ENCODE results near the gene PNPO. TPM values are rescaled to one million over a fixed set of nuclear protein-coding genes. Genes with fewer than 3 reads are reported as not detected.

Gene PNPO
- polyA plus RNA-seq, 1 experiment: 19.6 TPM

GRCh38 chr17:47961406-47961805 is 20.0 kb downstream of the PNPO start:
- POLR2A ChIA-PET: interaction anchor here (0.6 kb wide), 1 partner anchor 130 kb away, joined by 4 read pairs; the partner anchor contains the start of genes LRRC46 and MRPL10
- no peak for TF ChIP-seq CTCF (IDR thresholded peaks at IDR 0.05; ENCODE audit: insufficient read depth, low read depth, low read length)
- Histone ChIP-seq H3K4me3 (ENCODE audit: low read depth, low read length) (no peak overlapping the region), H3K27me3 (ENCODE audit: control insufficient read depth, insufficient read depth, low read length) (peaks cover 2% of the 10 kb centered on the region; the same call in 1 of the 2 replicates), H3K36me3 (ENCODE audit: control insufficient read depth, insufficient read depth, low read length) (no peaks in the 10 kb centered on the region)
- no peak for DNase-seq (ENCODE audit: low read depth)
- CTCF ChIA-PET: interaction anchor here (1.2 to 6.6 kb wide), 3 partner anchors 10 to 15 kb away, joined by 4 to 64 read pairs (median 6); partner anchors contain the start of gene CDK5RAP3

GRCh38 chr17:47962901-47963300 is 21.5 kb downstream of the PNPO start:
- TF ChIP-seq CTCF (IDR thresholded peaks at IDR 0.05; ENCODE audit: insufficient read depth, low read depth, low read length): no peak
- no peaks in the 10 kb centered on the region for H3K36me3 ChIP-seq (ENCODE audit: control insufficient read depth, insufficient read depth, low read length)
- ChIA-PET POLR2A (no interaction called here), CTCF (interaction anchor here (6.6 kb wide), 1 partner anchor 14 kb away, joined by 64 read pairs; no protein-coding TSS in a partner anchor)
- DNase-seq (ENCODE audit: low read depth): no peak
- no peak overlapping the region for H3K4me3 ChIP-seq (ENCODE audit: low read depth, low read length)
- H3K27me3 ChIP-seq (ENCODE audit: control insufficient read depth, insufficient read depth, low read length): peaks cover 2% of the 10 kb centered on the region; the same call in 1 of the 2 replicates

- no peak overlapping the region for H3K4me3 ChIP-seq (ENCODE audit: low read depth, low read length)
- POLR2A ChIA-PET: no interaction called here
These were observed 23.5 kb downstream of the PNPO start for GRCh38 chr17:47964856-47965255.

GRCh38 chr17:47966079-47966519 is 24.7 kb downstream of the PNPO start:
- POLR2A ChIA-PET: no interaction called here

More at GRCh38 chr17:47964856-47965255, 23.5 kb downstream of the PNPO start:
- H3K27me3 ChIP-seq (ENCODE audit: control insufficient read depth, insufficient read depth, low read length): no peaks in the 10 kb centered on the region
- no peak for DNase-seq (ENCODE audit: low read depth)
- CTCF ChIA-PET: interaction anchor here (1.0 to 14.9 kb wide), 3 partner anchors 16 to 35 kb away, joined by 3 to 380 read pairs (median 9); partner anchors contain the start of genes PNPO and PRR15L
- TF ChIP-seq CTCF (IDR thresholded peaks at IDR 0.05; ENCODE audit: insufficient read depth, low read depth, low read length): no peak
- H3K36me3 ChIP-seq (ENCODE audit: control insufficient read depth, insufficient read depth, low read length): no peaks in the 10 kb centered on the region

More at GRCh38 chr17:47966079-47966519, 24.7 kb downstream of the PNPO start:
- no peak for DNase-seq (ENCODE audit: low read depth)
- no peak for TF ChIP-seq CTCF (IDR thresholded peaks at IDR 0.05; ENCODE audit: insufficient read depth, low read depth, low read length)
- no peaks in the 10 kb centered on the region for H3K27me3 ChIP-seq (ENCODE audit: control insufficient read depth, insufficient read depth, low read length)
- H3K36me3 ChIP-seq (ENCODE audit: control insufficient read depth, insufficient read depth, low read length): no peaks in the 10 kb centered on the region
- no peak overlapping the region for H3K4me3 ChIP-seq (ENCODE audit: low read depth, low read length)
- CTCF ChIA-PET: interaction anchor here (1.5 to 30.9 kb wide), 4 partner anchors 13 to 123 kb away, joined by 4 to 575 read pairs (median 192); partner anchors contain the start of genes PNPO and PRR15L
